Smooth muscle cell (in vitro differentiated cells): ENCODE data around the gene CMC1. TPM values are rescaled to one million over a fixed set of nuclear protein-coding genes. Genes with fewer than 3 reads are reported as not detected.
"Not testable (repeated sequence)": the region's sequence is repeated elsewhere in the genome, so short reads cannot be mapped to it uniquely, and the experiment has no call there.

Experiments
- DNase-seq: peaks from one replicate; lab custom pipeline; 2025; ENCODE audit not compliant: unreplicated experiment; lab: John Stamatoyannopoulos, UW
- H2AFZ ChIP-seq: fragments of 200-600 bp; sonication (generic); 2 replicates; pipeline ENCODE4 v1.6.0; 2016; ENCODE audit warnings: antibody characterized with exemption, low read depth, mild to moderate bottlenecking
- H3F3A ChIP-seq: fragments of 200-600 bp; sonication (generic); 2 replicates; pipeline ENCODE4 v1.6.0; 2017; ENCODE audit warnings: antibody characterized with exemption, low read depth
- H3K27ac ChIP-seq: fragments of 200-600 bp; sonication (generic); 2 replicates; pipeline ENCODE4 v1.5.1; 2016; ENCODE audit warnings: low read depth, mild to moderate bottlenecking
- H3K27me3 ChIP-seq: fragments of 200-600 bp; sonication (generic); 2 replicates; pipeline ENCODE4 v1.6.1; 2016; ENCODE audit warnings: low read depth, mild to moderate bottlenecking
- H3K36me3 ChIP-seq: fragments of 200-600 bp; sonication (generic); 2 replicates; pipeline ENCODE4 v1.5.1; 2016; ENCODE audit warnings: low read depth
- H3K4me1 ChIP-seq: fragments of 200-600 bp; sonication (generic); 2 replicates; pipeline ENCODE4 v1.5.1; 2016; ENCODE audit warnings: low read depth
- H3K4me2 ChIP-seq: fragments of 200-600 bp; sonication (generic); 2 replicates; pipeline ENCODE4 v1.6.0; 2016; ENCODE audit warnings: mild to moderate bottlenecking
- H3K4me3 ChIP-seq: fragments of 200-600 bp; sonication (generic); 2 replicates; pipeline ENCODE4 v1.5.1; 2016; ENCODE audit warnings: mild to moderate bottlenecking
- H3K79me2 ChIP-seq: fragments of 200-600 bp; sonication (generic); 2 replicates; pipeline ENCODE4 v1.6.0; 2016; ENCODE audit warnings: low read depth, mild to moderate bottlenecking
- H3K9ac ChIP-seq: fragments of 200-600 bp; sonication (generic); 2 replicates; pipeline ENCODE4 v1.6.0; 2016; ENCODE audit warnings: low read depth
- H3K9me3 ChIP-seq: fragments of 200-600 bp; sonication (generic); replicated peaks from 2 replicates; pipeline ENCODE4 v1.5.1; 2016; ENCODE audit warnings: low read depth
- H4K20me1 ChIP-seq: fragments of 200-600 bp; sonication (generic); 2 replicates; pipeline ENCODE4 v1.6.0; 2016; ENCODE audit warnings: low read depth
- WGBS: methylation state at CpG from one replicate; pipeline ENCODE4 v1.1.7; 2016; ENCODE audit warnings: low lambda C conversion rate; 5-methylcytosine and 5-hydroxymethylcytosine counted together
- polyA plus RNA-seq: library from polyadenylated mRNA; unstranded; fragments of >200 nt; fragmentation: Nextera tagmentation; extraction: Ambion mirVana; gene quantifications from 2 replicates; pipeline ENCODE4 v1.2.1, GENCODE V29; 2016
- total RNA-seq: library from RNA; depleted of rRNA; stranded (reverse); fragments of >200 nt; gene quantifications from 2 replicates; pipeline ENCODE4 v1.2.3, GENCODE V29; 2014
- TF ChIP-seq, protein P1 (sequence below): fragments of 200-600 bp; sonication (generic); IDR thresholded peaks from 2 replicates; pipeline ENCODE4 v1.5.1; 2017; ENCODE audit warnings: borderline replicate concordance, mild to moderate bottlenecking, antibody characterized with exemption; ENCODE audit not compliant: insufficient read depth, poor library complexity, severe bottlenecking

CMC1 gene
- total and polyA plus RNA-seq, 2 experiments from 2014 or later, result 23.0 to 41.4 TPM

DNA sequence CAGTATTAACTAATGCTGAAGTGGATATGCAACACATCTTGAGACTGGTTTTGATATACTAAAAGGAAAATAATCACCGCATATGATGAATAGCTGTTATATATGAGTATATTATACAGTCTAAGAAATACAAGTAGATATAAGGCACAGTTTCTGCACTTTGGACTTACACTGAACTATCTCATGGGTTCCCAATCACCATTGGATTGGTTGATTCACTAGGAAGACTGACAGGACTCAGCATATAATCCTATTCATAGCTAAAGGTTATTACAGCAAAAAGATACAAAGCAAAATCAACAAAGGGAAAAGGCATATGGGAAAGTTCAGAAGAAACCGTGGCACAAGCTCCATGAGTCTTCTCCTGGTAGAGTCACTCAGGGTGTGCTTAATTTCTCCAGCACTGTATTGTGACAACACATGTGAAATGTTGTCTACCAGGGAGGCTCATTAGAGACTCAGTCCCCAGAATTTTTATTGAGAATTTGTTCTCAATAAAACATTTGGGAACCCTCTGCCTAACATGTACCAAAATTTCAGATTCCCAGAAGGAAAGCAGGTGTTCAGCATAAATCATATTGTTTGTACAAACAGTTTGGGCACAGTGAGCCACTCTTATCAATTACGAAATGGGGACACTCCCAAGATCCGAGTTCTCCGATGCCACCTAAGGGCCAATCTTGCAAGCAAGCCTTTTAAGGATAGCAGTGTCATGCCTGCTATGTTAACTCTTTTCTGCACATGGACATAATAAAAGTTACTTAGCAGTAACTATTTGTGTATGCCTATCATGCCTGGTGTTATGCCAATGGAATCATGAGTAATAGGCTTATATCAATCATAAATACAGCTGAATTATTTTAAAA, 26.8 kb downstream of the CMC1 start:
- H3K4me1 ChIP-seq, result no peaks in the 10 kb centered on the region
- H3F3A ChIP-seq, result no peaks in the 10 kb centered on the region
- H3K36me3 ChIP-seq, result peaks cover 3% of the 10 kb centered on the region
- WGBS, result 91% methylated on average over 5 of the region's 5 CpGs
- no peaks in the 10 kb centered on the region for H4K20me1 ChIP-seq
- TF ChIP-seq, protein P1, sequence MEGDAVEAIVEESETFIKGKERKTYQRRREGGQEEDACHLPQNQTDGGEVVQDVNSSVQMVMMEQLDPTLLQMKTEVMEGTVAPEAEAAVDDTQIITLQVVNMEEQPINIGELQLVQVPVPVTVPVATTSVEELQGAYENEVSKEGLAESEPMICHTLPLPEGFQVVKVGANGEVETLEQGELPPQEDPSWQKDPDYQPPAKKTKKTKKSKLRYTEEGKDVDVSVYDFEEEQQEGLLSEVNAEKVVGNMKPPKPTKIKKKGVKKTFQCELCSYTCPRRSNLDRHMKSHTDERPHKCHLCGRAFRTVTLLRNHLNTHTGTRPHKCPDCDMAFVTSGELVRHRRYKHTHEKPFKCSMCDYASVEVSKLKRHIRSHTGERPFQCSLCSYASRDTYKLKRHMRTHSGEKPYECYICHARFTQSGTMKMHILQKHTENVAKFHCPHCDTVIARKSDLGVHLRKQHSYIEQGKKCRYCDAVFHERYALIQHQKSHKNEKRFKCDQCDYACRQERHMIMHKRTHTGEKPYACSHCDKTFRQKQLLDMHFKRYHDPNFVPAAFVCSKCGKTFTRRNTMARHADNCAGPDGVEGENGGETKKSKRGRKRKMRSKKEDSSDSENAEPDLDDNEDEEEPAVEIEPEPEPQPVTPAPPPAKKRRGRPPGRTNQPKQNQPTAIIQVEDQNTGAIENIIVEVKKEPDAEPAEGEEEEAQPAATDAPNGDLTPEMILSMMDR, result no peak
- H2AFZ ChIP-seq, result no peak overlapping the region
- no peak overlapping the region for H3K27ac ChIP-seq
- no peak overlapping the region for H3K9ac ChIP-seq
- no peak overlapping the region for H3K4me3 ChIP-seq
- H3K4me2 ChIP-seq, result no peak overlapping the region
- no peaks in the 10 kb centered on the region for H3K79me2 ChIP-seq
- peaks cover 6% of the 10 kb centered on the region for H3K9me3 ChIP-seq
- H3K27me3 ChIP-seq, result no peaks in the 10 kb centered on the region
- no peak for DNase-seq

DNA sequence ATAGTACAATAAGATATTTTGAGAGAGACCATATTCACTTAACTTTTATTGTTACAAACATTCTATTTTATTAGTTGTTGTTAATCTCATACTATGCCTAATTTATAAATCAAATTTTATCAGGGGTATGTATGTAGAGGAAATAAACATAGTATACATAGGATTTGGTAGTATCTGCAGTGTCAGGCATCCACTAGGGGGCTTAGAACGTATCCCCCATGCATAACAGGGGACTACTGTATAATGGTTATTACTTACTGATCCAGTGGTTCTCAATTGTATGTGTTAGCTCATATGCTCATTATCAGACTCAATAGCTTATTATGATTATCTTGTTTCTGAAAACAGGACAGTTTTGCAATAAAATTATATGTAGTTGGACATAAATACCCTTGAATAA, 27.6 kb downstream of the CMC1 start:
- Histone ChIP-seq H3K27ac (no peak overlapping the region), H3K79me2 (no peaks in the 10 kb centered on the region), H2AFZ (no peak overlapping the region), H3K4me3 (no peak overlapping the region), H3K4me2 (no peak overlapping the region), H3K9ac (no peak overlapping the region), H3F3A (no peaks in the 10 kb centered on the region), H3K27me3 (no peaks in the 10 kb centered on the region), H3K4me1 (no peaks in the 10 kb centered on the region), H3K9me3 (peaks cover 7% of the 10 kb centered on the region), H4K20me1 (no peaks in the 10 kb centered on the region), H3K36me3 (peaks cover 6% of the 10 kb centered on the region)
- TF ChIP-seq, protein P1, result no peak
- no peak for DNase-seq
- WGBS, result 91% methylated on average over 1 of the region's 1 CpG

DNA sequence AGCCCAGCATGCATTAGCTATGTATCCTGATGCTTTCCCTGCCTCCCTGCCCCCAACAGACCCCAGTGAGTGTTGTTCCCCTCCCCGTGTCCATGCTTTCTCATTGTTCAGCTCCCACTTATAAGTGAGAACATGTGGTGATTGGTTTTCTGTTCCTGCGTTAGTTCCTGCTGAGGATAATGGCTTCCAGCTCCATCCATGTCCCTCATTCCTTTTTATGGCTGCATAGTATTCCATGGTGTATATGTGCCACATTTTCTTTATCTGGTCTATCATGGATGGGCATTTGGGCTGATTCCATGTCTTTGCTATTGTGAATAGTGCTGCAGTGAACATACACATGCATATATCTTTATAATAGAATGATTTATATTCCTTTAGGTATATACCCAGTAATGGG, 28.5 kb downstream of the CMC1 start:
- H3F3A ChIP-seq, H2AFZ ChIP-seq, DNase-seq, H4K20me1 ChIP-seq, H3K9me3 ChIP-seq, H3K79me2 ChIP-seq, H3K36me3 ChIP-seq, H3K4me1 ChIP-seq, H3K9ac ChIP-seq, H3K4me3 ChIP-seq, H3K27ac ChIP-seq, H3K4me2 ChIP-seq, H3K27me3 ChIP-seq: not testable (repeated sequence)
- WGBS, result 97% methylated on average over 2 of the region's 2 CpGs

DNA sequence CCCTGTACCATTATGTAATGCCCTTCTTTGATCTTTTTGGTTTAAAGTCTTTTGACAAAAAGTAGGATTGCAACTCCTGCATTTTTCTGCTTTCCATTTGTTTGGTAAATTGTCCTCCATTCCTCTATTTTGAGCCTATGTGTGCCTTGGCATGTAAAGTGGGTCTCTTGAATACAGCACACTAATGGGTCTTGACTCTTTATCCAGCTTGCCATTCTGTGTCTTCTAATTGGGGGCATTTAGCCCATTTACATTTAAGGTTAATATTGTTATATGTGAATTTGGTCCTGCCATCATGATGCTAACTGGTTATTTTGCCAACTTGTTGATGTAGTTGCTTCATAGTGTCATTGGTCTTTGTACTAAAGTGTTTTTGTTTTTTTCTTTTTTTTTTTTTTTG, 32.4 kb downstream of the CMC1 start:
- H4K20me1 ChIP-seq, result no peaks in the 10 kb centered on the region
- TF ChIP-seq, protein P1, result no peak

More for the DNA sequence above, 32.4 kb downstream of the CMC1 start:
- no peak overlapping the region for H3K9ac ChIP-seq
- H3K4me1 ChIP-seq, result no peaks in the 10 kb centered on the region
- no peak overlapping the region for H3K4me2 ChIP-seq
- no peak overlapping the region for H2AFZ ChIP-seq
- no peak for DNase-seq
- peaks cover 6% of the 10 kb centered on the region for H3K36me3 ChIP-seq
- peaks cover 7% of the 10 kb centered on the region for H3K9me3 ChIP-seq
- no peak overlapping the region for H3K4me3 ChIP-seq
- H3F3A ChIP-seq, result no peaks in the 10 kb centered on the region
- H3K27ac ChIP-seq, result no peak overlapping the region
- no peaks in the 10 kb centered on the region for H3K27me3 ChIP-seq
- no peaks in the 10 kb centered on the region for H3K79me2 ChIP-seq
